HG03354 (cell line): ENCODE results near the gene SLC25A53.

Experiments
- ATAC-seq: cut with Tn5 transposase; IDR thresholded peaks from one replicate; pipeline ENCODE4 v1.9.1; 2021; ENCODE audit warnings: mild to moderate bottlenecking; ENCODE audit not compliant: unreplicated experiment, poor library complexity, severe bottlenecking

The SLC25A53 gene

GRCh38 chrX:104135677-104136076, 21.1 kb downstream of the SLC25A53 start:
- no peak for ATAC-seq

DNA sequence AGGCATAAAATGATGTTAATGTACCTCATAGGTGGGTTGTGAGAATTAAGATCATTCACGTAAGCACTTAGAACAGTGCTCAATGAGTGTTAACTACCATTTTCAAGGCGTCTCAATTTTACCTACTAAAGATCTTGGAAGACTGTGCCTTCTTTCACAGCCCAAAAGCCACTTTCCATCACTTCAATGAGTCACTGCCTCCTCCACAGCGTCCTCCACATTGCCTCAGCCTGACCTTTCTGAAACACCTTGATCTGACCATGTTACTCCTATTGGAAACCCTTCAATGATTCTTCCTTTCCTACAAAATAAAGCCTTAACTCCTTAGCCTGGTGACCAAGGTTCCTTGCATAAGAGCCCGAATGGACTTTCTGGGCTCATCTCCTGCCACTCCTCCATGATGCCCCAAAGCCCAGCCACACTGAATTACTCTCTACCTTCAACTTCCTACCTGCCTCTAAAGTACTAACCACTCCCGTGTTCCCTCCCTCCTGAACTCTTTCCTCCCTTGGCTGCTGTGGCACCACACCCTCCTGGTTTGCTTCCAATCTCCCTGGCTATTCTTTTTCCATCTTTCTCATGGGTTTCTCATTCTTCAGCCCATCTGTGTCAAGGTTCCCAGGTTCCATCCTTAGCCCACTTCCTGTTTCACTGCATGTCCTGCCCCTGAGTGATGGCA, 22.1 kb downstream of the SLC25A53 start:
- no peak for ATAC-seq

DNA sequence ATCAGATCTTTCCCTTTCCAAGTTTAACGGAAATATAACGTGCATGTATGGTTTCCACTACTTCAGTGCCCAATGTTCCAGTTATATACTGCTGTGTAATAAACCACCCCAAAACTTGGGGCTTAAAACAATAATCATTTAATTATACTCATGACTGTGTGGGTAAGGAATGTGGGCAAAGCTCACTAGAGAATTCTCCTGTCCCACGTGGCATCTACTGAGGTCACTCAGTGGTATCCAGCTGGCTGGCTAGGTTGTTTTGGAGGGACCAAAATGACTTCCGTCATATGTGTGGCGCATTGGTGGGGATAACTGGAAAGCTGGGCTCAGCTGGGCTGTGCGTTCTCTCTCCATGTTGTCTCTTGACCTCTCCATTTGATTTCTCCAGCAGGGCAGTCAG, 26.0 kb downstream of the SLC25A53 start:
- ATAC-seq, result no peak

GRCh38 chrX:104126856-104127255, 30.0 kb downstream of the SLC25A53 start:
- ATAC-seq, result no peak

DNA sequence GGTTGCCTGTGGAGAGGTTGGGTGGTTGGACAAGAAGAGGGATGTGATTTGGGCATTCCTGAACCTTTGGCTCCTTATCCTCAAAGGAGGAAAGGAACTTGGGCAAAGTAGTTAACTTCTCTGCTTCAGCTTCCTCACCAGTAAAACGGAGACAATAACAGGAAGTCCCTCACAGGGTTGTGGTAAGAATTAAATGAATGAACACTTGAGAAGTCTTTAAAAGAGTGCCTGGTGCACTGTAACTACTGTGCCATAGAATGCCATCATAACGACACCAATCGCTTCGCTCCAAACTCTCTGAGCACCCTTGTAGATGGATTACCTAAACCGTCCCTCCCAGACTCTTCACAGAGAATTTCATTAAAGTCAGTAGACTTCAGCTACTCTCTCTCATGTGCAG, 34.0 kb downstream of the SLC25A53 start:
- ATAC-seq, result peak; percentile 57

DNA sequence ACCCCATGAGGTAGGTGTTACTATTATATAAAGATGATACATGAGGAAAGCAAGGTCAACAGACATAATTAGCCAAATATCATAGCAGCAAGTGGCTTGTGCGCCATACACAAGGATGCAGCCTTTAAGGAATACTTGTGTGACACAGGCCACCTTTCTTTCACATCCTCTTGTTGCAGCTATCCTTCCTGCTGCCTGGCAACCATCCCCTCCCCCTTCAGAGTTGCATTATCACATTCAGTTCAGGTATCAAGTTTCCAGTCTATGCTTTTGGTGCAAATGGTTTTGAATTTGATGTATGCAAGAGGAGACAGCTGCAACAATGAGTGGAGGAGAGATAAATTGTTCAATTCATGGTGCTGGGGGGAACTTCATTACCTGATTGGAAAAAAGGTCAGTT, 38.0 kb downstream of the SLC25A53 start:
- ATAC-seq, result peak; percentile 51

DNA sequence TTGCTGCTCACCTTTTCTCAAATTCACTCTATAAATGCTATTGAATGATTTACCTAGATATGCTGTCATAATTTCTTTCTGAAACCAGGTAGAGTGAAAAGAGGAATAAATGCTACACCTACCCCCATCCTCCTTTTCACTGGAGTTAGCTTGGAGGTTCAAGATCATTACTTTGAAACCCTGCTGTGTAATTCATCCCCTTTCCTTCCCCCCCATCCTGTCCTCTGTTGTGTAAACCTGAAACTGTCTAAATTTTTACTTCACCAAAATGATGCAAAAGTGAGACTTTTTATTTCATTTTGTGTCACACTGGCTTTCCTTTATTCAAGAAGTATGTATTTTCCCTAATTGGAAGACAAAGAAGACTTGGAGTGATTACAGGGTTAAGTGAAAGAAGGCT, 39.0 kb downstream of the SLC25A53 start:
- ATAC-seq, result no peak

DNA sequence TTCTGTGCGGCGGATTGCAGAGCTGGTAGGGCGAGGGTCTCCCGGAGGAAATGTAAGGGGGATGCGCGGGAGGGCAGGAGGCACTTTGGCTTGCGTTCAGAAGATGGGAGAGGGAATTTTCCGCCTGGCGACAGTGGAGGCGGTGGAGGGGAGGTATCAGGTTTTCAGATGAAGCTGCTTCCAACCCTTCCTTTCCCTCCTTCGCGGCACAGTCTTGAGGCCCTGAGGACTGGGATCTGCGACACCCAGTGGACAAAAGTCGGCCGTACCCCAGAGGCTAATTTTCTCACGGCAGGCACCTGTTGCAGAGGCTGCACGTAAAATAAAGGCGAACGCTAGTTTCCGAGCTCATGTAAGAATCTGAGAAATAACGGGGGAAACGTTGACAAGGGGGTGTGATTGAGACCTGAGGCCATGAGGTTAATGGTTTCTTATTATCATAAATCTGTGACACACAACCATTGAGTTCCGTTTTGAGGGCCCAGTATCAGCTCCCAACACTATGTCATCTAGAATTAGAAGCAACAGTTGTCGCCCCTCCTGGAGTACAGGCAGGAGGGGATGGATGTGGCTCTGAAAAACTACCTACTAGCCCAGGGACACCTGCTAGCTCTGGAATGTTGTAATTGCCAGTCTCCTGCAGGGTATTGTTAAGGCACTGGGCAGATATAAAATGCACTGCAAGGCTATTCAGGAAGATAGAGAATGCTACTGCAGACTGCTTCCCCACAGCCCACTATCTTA, 43.4 kb downstream of the SLC25A53 start:
- peak; percentile 46 for ATAC-seq

DNA sequence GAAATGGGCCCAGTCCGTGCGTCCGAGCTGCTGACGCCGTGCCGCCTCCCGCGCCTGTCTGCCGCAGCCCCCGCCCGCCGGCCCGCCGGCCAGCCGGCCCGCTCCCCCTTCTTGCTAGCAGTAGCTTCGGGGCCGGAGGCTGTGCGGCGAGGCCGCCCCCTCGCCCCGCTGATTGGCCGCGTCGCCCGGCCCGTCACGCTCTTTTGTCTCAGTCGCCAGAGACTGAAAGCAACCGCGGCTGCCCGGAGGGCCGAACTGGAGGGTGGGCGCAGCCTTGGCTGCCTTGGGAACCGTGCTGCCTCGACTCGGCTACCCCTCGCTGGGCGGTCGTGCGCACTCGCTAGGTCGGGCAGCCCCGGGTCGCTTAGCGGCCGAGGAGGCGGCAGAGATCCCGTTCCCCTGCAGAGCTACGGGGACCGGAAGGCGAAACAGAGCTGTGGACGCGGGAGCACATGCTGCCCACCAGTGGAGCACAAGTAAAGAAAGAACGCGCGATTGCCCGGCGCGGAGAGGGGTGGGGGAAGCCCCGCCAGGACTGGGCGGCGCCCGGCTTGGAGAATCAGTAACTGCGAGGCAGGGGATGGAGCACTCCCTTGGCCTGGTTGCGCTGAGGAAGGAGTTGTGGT, 44.4 kb downstream of the SLC25A53 start, which contains the start of gene ZCCHC18:
Gene ZCCHC18, plus strand, starts transcription at position 198 of the 626 bp plus-strand sequence. CDS start 1,589 bp downstream, outside the sequence.
- ATAC-seq, result peak; percentile 77

GRCh38 chrX:104110491-104111240, 46.1 kb downstream of the SLC25A53 start:
- ATAC-seq, result peak; percentile 46

GRCh38 chrX:104108955-104109354, 47.9 kb downstream of the SLC25A53 start:
- ATAC-seq, result no peak

DNA sequence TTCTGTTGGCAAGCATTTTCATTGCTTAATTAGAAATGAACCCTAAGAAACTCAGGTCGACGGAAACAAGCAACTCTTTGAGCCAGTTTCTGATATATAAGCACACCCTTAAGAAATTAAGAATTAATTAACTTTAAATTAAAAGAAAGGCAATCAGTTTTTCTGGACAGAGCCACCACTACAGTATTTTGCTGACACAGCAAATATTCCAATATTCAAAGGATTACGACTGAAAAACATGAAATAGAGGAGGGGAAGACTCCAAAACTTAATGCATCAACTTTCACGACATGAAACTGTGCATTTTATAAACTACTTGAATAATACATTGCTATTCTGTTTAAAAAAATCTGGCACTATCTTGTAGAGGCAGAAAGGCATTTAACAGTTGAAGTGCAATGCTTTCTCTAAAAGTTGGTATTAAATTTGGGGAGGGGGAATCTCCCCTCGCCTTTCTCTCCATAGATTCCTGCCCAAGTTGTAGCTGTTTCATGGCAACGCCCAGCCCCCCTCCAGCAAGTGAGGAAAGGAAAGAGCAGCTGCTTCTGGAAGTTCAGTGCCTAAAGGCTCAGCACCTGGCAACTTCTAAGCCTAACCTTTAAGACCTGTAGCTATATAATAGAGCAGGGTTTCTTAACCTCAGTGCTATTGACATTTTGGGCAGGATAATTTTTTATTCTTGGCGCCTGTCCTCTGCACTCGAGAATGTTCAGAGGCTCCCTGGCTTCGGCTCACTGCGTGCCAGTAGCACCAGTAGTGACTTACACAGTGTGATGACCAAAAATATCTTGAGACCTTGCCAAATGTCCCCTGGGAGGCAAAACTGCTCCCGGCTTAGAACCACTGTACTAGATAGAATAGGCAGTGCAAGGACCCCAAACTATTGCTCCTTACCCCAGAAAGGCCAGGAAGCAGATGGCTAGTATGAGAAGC, 51.2 kb downstream of the SLC25A53 start:
- no peak for ATAC-seq

- no peak for ATAC-seq
These were observed 52.1 kb downstream of the SLC25A53 start for GRCh38 chrX:104104676-104105075.

GRCh38 chrX:104098919-104099318, 57.9 kb downstream of the SLC25A53 start:
- ATAC-seq, result peak; percentile 62

GRCh38 chrX:104098151-104098808, 58.5 kb downstream of the SLC25A53 start:
- peak; percentile 91 for ATAC-seq

DNA sequence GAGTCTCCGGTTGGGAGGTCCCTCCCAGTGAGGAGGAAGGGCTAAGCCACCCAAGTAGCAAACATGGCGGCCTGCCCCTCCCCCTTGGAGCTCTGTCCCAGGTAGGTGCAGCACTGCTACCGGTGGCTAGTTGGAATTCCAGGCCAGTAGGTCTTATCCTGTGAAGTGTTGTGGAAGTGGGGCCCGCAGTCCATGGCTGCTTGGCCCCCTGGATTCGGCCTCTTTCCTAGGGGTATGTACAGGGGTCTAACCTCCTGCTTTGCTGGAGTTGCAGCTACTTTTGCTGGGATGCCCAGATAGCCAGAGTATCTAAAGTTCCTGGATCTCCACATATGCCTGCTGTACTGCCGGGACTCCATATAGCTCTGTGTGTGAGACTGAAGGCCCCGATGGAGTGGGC, 70.9 kb downstream of the SLC25A53 start:
- ATAC-seq, result no peak

DNA sequence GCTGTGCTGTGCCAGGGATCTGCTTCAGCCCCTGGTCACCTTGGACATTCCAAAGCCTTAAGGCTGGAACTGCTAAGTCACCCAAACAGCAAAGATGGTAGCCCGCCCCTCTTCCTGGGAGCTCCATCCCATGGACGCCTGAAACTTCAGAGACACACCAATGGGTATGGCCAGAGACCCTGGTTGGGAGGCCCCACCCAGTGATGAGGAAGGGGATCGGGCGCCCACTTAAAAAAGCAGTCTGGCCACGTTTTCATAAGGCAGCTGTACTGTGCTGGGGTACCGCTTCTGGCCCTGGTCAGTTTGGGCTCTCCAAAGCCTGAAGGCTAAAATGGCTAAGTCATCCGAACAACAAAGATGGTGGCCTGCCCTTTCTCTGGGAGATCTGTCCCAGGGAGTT, 71.3 kb downstream of the SLC25A53 start:
- ATAC-seq, result no peak

DNA sequence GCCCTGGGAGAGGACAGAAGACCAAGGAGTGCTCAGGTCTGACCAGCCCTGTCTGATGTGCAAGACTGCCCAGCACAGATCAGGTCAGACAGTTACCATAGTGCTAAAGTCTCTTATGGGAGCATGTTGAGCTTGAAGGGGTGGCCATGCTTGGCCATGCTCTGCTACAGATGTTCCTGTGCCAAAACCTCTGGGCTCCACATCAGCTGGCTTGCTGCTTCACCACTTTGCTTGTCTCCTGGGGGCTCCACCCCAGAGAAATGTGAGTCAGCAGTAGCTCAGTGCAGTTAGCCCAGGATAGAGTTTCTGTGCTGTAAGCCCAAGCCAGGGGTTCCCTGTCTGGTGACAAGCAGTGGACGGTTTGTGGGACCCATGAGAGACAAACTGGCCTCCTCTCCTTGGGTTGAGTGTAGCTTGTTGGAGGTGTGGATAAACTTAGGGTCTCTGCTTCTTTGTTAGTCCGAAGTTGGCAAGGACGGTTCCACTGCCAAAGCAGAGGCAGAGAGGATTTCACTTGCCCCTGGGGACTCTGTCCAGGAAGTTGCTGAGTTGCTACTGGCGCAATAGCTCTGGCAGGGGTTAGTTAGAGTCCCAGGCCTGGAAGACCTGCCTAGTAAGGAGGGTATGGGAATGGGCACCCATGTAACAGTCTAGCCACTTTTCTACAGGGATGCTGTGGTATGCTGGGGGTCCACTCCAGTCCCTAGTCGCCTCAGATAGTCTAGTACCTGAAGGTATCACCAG, 72.1 kb downstream of the SLC25A53 start:
- no peak for ATAC-seq
